Gastroesophageal sphincter (tissue), 3 donors: ENCODE results near the gene STIM2.

ENCODE experiments used
- POLR2A ChIP-seq, 2 donors: fragments of 450-650 bp; IDR thresholded peaks; one replicate each; pipeline ENCODE4 v1.6.1; 2017; ENCODE audit warnings: antibody characterized with exemption in 2 of 2, mild to moderate bottlenecking in 2 of 2, moderate library complexity in 1 of 2
- TF ChIP-seq, protein P1 (sequence below), 4 experiments: fragments of 200-600 bp in 2 of 4; fragments of 450-650 bp in 2 of 4; sonication (generic) in 1 of 4; IDR thresholded peaks; one replicate each; pipeline ENCODE4 v1.5.1; 2017 to 2019; ENCODE audit warnings: antibody characterized with exemption in 4 of 4, mild to moderate bottlenecking in 2 of 4, moderate library complexity in 2 of 4

DNA sequence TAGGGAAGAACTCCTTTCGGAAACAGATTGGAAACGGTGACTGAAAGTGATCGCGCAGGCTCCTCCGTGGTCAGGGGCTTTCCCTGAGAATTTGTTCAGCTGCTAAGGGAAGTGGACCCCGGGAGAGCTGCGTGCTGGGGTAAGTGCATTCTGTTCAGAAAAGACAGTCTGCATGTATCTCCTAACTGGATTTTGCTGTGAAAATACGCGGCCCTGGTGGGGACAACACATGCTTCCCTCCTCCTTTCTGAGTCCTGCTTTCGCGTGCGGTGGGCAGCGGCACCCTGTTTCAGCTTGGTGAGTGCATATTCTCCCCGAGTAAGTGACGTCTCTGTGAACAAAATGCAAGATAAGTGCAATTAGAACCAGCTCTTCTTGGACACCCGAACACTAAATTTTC is 195.6 kb downstream of the STIM2 start:
- TF ChIP-seq, protein P1, sequence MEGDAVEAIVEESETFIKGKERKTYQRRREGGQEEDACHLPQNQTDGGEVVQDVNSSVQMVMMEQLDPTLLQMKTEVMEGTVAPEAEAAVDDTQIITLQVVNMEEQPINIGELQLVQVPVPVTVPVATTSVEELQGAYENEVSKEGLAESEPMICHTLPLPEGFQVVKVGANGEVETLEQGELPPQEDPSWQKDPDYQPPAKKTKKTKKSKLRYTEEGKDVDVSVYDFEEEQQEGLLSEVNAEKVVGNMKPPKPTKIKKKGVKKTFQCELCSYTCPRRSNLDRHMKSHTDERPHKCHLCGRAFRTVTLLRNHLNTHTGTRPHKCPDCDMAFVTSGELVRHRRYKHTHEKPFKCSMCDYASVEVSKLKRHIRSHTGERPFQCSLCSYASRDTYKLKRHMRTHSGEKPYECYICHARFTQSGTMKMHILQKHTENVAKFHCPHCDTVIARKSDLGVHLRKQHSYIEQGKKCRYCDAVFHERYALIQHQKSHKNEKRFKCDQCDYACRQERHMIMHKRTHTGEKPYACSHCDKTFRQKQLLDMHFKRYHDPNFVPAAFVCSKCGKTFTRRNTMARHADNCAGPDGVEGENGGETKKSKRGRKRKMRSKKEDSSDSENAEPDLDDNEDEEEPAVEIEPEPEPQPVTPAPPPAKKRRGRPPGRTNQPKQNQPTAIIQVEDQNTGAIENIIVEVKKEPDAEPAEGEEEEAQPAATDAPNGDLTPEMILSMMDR (IDR thresholded peaks at IDR 0.05) = no peak
- TF ChIP-seq POLR2A (IDR thresholded peaks at IDR 0.05) = no peak
